ENCODE measurements around the gene MPPED1. TPM values are rescaled to one million over a fixed set of nuclear protein-coding genes. Genes with fewer than 3 reads are reported as not detected.

MPPED1 gene
- total and polyA plus RNA-seq, 2 experiments from 2014 or later: 0.30 to 0.97 TPM

DNA sequence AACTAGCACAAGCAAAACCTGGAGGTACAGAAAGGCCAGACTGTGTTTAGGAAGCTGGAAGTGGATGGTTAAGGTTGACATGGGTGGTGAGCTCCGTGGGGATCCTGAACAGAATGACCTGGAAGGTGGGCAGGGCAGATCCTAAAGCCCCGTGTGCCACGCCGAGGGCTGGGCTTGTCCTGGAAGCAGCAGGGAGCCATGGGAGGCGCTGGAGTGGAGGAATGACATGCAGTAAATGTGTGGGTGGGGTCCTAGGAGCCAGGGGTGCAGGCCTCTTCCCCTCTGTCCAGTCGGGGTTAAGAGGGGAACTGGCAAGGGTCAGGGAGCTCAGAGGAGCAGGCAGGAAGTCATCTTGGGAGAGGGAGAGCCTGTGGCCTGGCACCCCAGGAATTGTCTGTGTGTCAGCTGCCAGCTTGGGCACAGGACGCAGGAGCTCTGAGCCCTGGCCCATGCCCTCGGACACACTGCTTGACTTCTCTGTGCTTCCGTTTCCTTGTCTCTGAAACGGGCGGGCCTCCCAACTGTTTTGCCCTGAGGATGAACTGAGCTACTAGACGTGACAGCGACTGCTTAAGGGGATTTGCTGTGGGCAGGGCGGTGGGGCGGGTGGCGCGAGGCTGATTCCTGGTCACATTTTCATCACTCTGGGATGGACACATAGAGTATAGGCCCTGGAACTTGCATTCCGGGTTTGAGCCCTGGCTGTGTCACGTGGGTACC, 75.7 kb downstream of the MPPED1 start:
- Histone ChIP-seq H3K4me1 (ENCODE audit: insufficient read depth) (no peaks in the 10 kb centered on the region), H4K20me1 (ENCODE audit: insufficient read depth, poor library complexity, severe bottlenecking) (no peaks in the 10 kb centered on the region), H3K79me2 (no peaks in the 10 kb centered on the region), H3K4me3 (no peak overlapping the region), H3K36me3 (replicated peaks; ENCODE audit: insufficient read depth, low read depth) (no peaks in the 10 kb centered on the region), H3K4me2 (no peak overlapping the region), H3K27me3 (no peaks in the 10 kb centered on the region), H3K9me3 (ENCODE audit: low read depth) (no peaks in the 10 kb centered on the region), H3K27ac (no peak overlapping the region), H2AFZ (no peak overlapping the region), H3K9me2 (replicated peaks; ENCODE audit: insufficient read depth) (no peaks in the 10 kb centered on the region)
- no peak for DNase-seq (ENCODE audit: low spot score)
- TF ChIP-seq, protein P1, sequence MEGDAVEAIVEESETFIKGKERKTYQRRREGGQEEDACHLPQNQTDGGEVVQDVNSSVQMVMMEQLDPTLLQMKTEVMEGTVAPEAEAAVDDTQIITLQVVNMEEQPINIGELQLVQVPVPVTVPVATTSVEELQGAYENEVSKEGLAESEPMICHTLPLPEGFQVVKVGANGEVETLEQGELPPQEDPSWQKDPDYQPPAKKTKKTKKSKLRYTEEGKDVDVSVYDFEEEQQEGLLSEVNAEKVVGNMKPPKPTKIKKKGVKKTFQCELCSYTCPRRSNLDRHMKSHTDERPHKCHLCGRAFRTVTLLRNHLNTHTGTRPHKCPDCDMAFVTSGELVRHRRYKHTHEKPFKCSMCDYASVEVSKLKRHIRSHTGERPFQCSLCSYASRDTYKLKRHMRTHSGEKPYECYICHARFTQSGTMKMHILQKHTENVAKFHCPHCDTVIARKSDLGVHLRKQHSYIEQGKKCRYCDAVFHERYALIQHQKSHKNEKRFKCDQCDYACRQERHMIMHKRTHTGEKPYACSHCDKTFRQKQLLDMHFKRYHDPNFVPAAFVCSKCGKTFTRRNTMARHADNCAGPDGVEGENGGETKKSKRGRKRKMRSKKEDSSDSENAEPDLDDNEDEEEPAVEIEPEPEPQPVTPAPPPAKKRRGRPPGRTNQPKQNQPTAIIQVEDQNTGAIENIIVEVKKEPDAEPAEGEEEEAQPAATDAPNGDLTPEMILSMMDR (IDR thresholded peaks at IDR 0.05; ENCODE audit: poor library complexity): no peak
- no peak for TF ChIP-seq EZH2phosphoT487 (IDR thresholded peaks at IDR 0.05; ENCODE audit: low read depth, severe bottlenecking, unreplicated experiment)
- no peak for TF ChIP-seq EZH2 (IDR thresholded peaks at IDR 0.05; ENCODE audit: borderline replicate concordance)
- WGBS (ENCODE audit: low lambda C conversion rate, missing lambda C conversion rate): 84% methylated on average over 19 of the region's 19 CpGs

DNA sequence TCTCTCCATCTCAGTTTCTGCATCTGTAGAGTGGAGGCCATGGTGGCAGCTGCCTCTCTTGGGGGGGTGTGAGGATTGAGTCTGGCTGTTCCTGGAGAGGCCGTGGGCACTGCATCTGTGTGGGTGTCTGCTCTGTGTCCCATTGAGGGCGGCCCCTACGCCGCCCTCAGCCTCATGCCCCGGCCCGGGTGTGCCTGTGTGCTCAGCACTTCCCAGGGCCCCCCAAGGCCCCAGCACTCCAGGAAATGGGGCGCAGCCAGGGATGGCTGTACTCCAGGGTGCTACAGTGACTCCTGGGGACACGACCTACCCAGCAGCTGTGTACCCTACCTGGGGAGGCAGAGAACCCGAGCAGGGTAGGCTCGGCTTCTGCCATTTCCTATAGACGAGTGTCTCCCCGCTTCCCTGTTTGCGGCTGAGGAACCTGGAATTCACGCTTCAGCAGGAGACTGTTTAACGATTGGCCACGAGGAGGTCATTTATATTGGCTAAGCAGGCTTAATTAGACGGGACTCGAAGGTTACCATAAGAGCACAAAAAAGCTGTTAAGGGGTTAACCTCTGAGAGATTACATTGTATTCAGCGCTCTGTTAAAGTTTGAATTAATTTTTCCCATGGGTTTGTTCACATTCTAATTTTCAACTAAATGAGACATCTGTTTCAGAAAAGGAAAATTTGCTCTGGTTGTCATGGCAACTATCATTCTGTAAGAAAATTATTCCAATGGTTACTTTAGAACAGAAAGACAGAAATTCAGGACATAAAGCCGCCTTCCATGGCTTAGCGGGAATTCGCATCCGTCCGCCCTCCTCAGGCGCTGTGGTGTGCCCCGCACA, 76.4 kb downstream of the MPPED1 start:
- TF ChIP-seq EZH2 (IDR thresholded peaks at IDR 0.05; ENCODE audit: borderline replicate concordance) (no peak), EZH2phosphoT487 (IDR thresholded peaks at IDR 0.05; ENCODE audit: low read depth, severe bottlenecking, unreplicated experiment) (no peak)
- TF ChIP-seq, protein P1 (IDR thresholded peaks at IDR 0.05; ENCODE audit: poor library complexity): no peak
- no peaks in the 10 kb centered on the region for H3K36me3 ChIP-seq (replicated peaks; ENCODE audit: insufficient read depth, low read depth)
- H3K4me3 ChIP-seq: no peak overlapping the region
- no peaks in the 10 kb centered on the region for H3K9me2 ChIP-seq (replicated peaks; ENCODE audit: insufficient read depth)
- no peak overlapping the region for H2AFZ ChIP-seq
- no peak for DNase-seq (ENCODE audit: low spot score)
- H3K9me3 ChIP-seq (ENCODE audit: low read depth): no peaks in the 10 kb centered on the region
- no peaks in the 10 kb centered on the region for H4K20me1 ChIP-seq (ENCODE audit: insufficient read depth, poor library complexity, severe bottlenecking)
- 75% methylated on average over 26 of the region's 26 CpGs for WGBS (ENCODE audit: low lambda C conversion rate, missing lambda C conversion rate)
- no peaks in the 10 kb centered on the region for H3K79me2 ChIP-seq
- no peaks in the 10 kb centered on the region for H3K4me1 ChIP-seq (ENCODE audit: insufficient read depth)
- no peaks in the 10 kb centered on the region for H3K27me3 ChIP-seq
- no peak overlapping the region for H3K27ac ChIP-seq
- H3K4me2 ChIP-seq: no peak overlapping the region

DNA sequence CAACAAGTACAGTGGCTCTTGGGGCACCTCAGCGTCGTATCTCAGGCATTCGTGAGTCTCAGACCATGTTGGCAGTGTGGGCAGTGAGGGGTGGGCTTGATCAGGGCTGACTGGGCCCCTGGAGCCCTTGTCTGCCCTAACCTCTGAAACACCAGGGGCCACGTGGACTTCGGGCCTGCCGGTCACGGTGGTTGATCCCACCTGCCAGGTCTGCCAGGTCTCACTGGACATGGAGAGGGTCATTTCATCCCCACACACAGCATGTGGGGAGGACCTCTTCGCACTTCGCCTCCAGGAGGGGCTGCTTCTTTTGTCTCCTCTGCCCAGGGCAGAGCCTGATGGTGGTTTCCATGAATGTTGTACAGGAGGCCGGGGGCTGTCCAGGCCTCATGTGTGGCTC, 77.1 kb downstream of the MPPED1 start:
- H3K79me2 ChIP-seq: no peaks in the 10 kb centered on the region
- no peaks in the 10 kb centered on the region for H3K9me2 ChIP-seq (replicated peaks; ENCODE audit: insufficient read depth)
- TF ChIP-seq EZH2 (IDR thresholded peaks at IDR 0.05; ENCODE audit: borderline replicate concordance): no peak
- no peak for TF ChIP-seq EZH2phosphoT487 (IDR thresholded peaks at IDR 0.05; ENCODE audit: low read depth, severe bottlenecking, unreplicated experiment)
- TF ChIP-seq, protein P1 (IDR thresholded peaks at IDR 0.05; ENCODE audit: poor library complexity): no peak
- no peaks in the 10 kb centered on the region for H3K36me3 ChIP-seq (replicated peaks; ENCODE audit: insufficient read depth, low read depth)
- no peaks in the 10 kb centered on the region for H3K4me1 ChIP-seq (ENCODE audit: insufficient read depth)
- no peak overlapping the region for H3K4me2 ChIP-seq
- no peak overlapping the region for H2AFZ ChIP-seq
- no peak overlapping the region for H3K4me3 ChIP-seq
- no peak for DNase-seq (ENCODE audit: low spot score)
- H3K27ac ChIP-seq: no peak overlapping the region
- WGBS (ENCODE audit: low lambda C conversion rate, missing lambda C conversion rate): 85% methylated on average over 10 of the region's 10 CpGs
- no peaks in the 10 kb centered on the region for H3K27me3 ChIP-seq
- no peaks in the 10 kb centered on the region for H3K9me3 ChIP-seq (ENCODE audit: low read depth)
- H4K20me1 ChIP-seq (ENCODE audit: insufficient read depth, poor library complexity, severe bottlenecking): no peaks in the 10 kb centered on the region

All from hepatocyte (in vitro differentiated cells).